SK-N-SH (cell line): ENCODE results near the gene GADL1.

Experiments
- CTCF ChIP-seq: fragments of 200-600 bp; sonication (generic); IDR thresholded peaks from 2 replicates; pipeline ENCODE4 v1.6.1; 2017; ENCODE audit warnings: antibody characterized with exemption, mild to moderate bottlenecking, moderate library complexity
- GABPA ChIP-seq: IDR thresholded peaks from 2 replicates; pipeline ENCODE4 v1.4.0; 2012; ENCODE audit warnings: low read depth, mild to moderate bottlenecking
- JUND ChIP-seq: IDR thresholded peaks from 2 replicates; pipeline ENCODE4 v1.4.0; 2012
- MEF2A ChIP-seq: IDR thresholded peaks from 2 replicates; pipeline ENCODE4 v1.4.0; 2012; ENCODE audit warnings: low read depth, borderline replicate concordance
- NFIC ChIP-seq: IDR thresholded peaks from 2 replicates; pipeline ENCODE4 v1.4.0; 2012; ENCODE audit warnings: borderline replicate concordance

GRCh38 chr3:30747771-30748281, 146.6 kb downstream of the GADL1 start:
- TF ChIP-seq NFIC, result no peak
- TF ChIP-seq CTCF, result peak; percentile 63
- no peak for TF ChIP-seq GABPA
- TF ChIP-seq JUND, result no peak
- TF ChIP-seq MEF2A, result no peak
